SK-N-SH treated with all-trans-retinoic acid at 6 μM for 48 hours (cell line): ENCODE data around the gene NMNAT1.

Experiments used
- ATAC-seq: fragments of 200-7000 bp; cut with Tn5 transposase; 3 replicates; pipeline ENCODE4 v1.9.1; 2020; ENCODE audit warnings: mild to moderate bottlenecking, moderate library complexity
- BACH2 ChIP-seq: fragments of 250-450 bp; sonication (Bioruptor Pico); IDR thresholded peaks from 2 replicates; pipeline ENCODE4 v1.9.0; 2021; ENCODE audit warnings: mild to moderate bottlenecking, borderline replicate concordance
- CREB5 ChIP-seq: fragments of 250-450 bp; sonication (Bioruptor Pico); IDR thresholded peaks from 2 replicates; pipeline ENCODE4 v1.5.1; 2020; ENCODE audit warnings: low read depth, mild to moderate bottlenecking, moderate library complexity
- CSRNP3 ChIP-seq: fragments of 250-450 bp; sonication (Bioruptor Pico); IDR thresholded peaks from 2 replicates; pipeline ENCODE4 v1.5.1; 2021; ENCODE audit warnings: mild to moderate bottlenecking, moderate library complexity
- ESRRG ChIP-seq: fragments of 250-450 bp; sonication (Bioruptor Pico); IDR thresholded peaks from 2 replicates; pipeline ENCODE4 v1.6.1; 2021; ENCODE audit warnings: mild to moderate bottlenecking
- GLIS3 ChIP-seq: fragments of 250-450 bp; sonication (Bioruptor Pico); IDR thresholded peaks from 2 replicates; pipeline ENCODE4 v1.5.0; 2020; ENCODE audit warnings: mild to moderate bottlenecking, moderate library complexity
- ISL1 ChIP-seq: fragments of 250-450 bp; sonication (Bioruptor Pico); IDR thresholded peaks from 2 replicates; pipeline ENCODE4 v2.1.2; 2022; ENCODE audit warnings: mild to moderate bottlenecking, moderate library complexity
- OSR1 ChIP-seq: fragments of 250-450 bp; sonication (Bioruptor Pico); IDR thresholded peaks from 2 replicates; pipeline ENCODE4 v1.8.0; 2022; ENCODE audit warnings: moderate library complexity, mild to moderate bottlenecking, inconsistent platforms
- PPARA ChIP-seq: fragments of 250-450 bp; sonication (Bioruptor Pico); IDR thresholded peaks from 2 replicates; pipeline ENCODE4 v1.5.0; 2020; ENCODE audit warnings: mild to moderate bottlenecking, borderline replicate concordance
- RARB ChIP-seq: fragments of 250-450 bp; sonication (Bioruptor Pico); IDR thresholded peaks from 2 replicates; pipeline ENCODE4 v1.8.0; 2021; ENCODE audit warnings: mild to moderate bottlenecking, moderate library complexity
- SNAI2 ChIP-seq: fragments of 250-450 bp; sonication (Bioruptor Pico); IDR thresholded peaks from 2 replicates; pipeline ENCODE4 v1.5.0; 2020; ENCODE audit warnings: mild to moderate bottlenecking, moderate library complexity
- TCF4 ChIP-seq: fragments of 250-450 bp; sonication (Bioruptor Pico); IDR thresholded peaks from 2 replicates; pipeline ENCODE4 v1.8.0; 2021; ENCODE audit warnings: mild to moderate bottlenecking, moderate library complexity, borderline replicate concordance
- TOX ChIP-seq: fragments of 250-450 bp; sonication (Bioruptor Pico); IDR thresholded peaks from 2 replicates; pipeline ENCODE4 v1.8.0; 2021; ENCODE audit warnings: mild to moderate bottlenecking, moderate library complexity, borderline replicate concordance
- ZC3H10 ChIP-seq: fragments of 250-450 bp; sonication (Bioruptor Pico); IDR thresholded peaks from 2 replicates; pipeline ENCODE4 v1.5.1; 2021; ENCODE audit warnings: mild to moderate bottlenecking, moderate library complexity
- ZFP30 ChIP-seq: fragments of 450-650 bp; formaldehyde crosslinking; IDR thresholded peaks from 2 replicates; pipeline ENCODE4 v1.5.0; 2022; ENCODE audit warnings: mild to moderate bottlenecking, moderate library complexity
- ZNF565 ChIP-seq: fragments of 450-650 bp; formaldehyde crosslinking; conservative IDR thresholded peaks from 2 replicates; pipeline ENCODE4 v1.5.0; 2020; ENCODE audit warnings: low read depth, mild to moderate bottlenecking, moderate library complexity
- ZNF70 ChIP-seq: fragments of 450-650 bp; formaldehyde crosslinking; IDR thresholded peaks from 2 replicates; pipeline ENCODE4 v1.5.0; 2020; ENCODE audit warnings: mild to moderate bottlenecking, moderate library complexity
- ZNF8 ChIP-seq: fragments of 450-650 bp; formaldehyde crosslinking; IDR thresholded peaks from 2 replicates; pipeline ENCODE4 v1.5.0; 2020; ENCODE audit warnings: mild to moderate bottlenecking, moderate library complexity
- TF ChIP-seq, protein P1 (sequence below): fragments of 250-450 bp; sonication (Bioruptor Pico); IDR thresholded peaks from 2 replicates; pipeline ENCODE4 v1.5.0; 2020; ENCODE audit warnings: mild to moderate bottlenecking, moderate library complexity
- TF ChIP-seq, protein P2 (sequence below): fragments of 250-450 bp; sonication (Bioruptor Pico); IDR thresholded peaks from 2 replicates; pipeline ENCODE4 v1.8.0; 2020; ENCODE audit warnings: mild to moderate bottlenecking, moderate library complexity, borderline replicate concordance
- TF ChIP-seq, protein P3 (sequence below): fragments of 250-450 bp; sonication (Bioruptor Pico); IDR thresholded peaks from 2 replicates; pipeline ENCODE4 v1.8.0; 2021; ENCODE audit warnings: low read depth, mild to moderate bottlenecking, moderate library complexity, borderline replicate concordance

NMNAT1 gene

DNA sequence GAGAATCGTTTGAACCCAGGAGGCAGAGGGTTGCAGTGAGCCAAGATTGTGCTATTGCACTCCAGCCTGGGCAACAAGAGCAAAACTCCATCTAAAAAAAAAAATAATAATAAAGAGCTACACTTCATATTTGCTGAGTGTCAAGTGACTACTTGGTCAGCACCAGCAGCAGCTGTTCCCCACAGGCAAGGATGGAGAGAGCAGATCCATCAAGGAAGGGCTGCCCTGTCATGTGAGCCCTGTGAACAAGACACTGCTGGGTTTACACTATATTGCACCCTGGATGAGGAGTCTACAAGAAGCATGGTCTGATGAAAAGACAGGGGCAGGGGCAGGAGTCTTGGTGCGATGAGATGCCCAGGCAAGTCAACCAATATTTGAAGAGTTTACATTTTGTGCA lies 36.8 kb upstream of the NMNAT1 start (continued):
- TF ChIP-seq CSRNP3 = no peak
- TF ChIP-seq RARB (CRISPR knock-in tag) = no peak
- no peak for TF ChIP-seq GLIS3 (CRISPR knock-in tag)
- no peak for TF ChIP-seq ZNF565 (CRISPR knock-in tag)
- no peak for TF ChIP-seq ZNF8 (CRISPR knock-in tag)

- TF ChIP-seq ZNF70 (CRISPR knock-in tag) (no peak), TOX (no peak), OSR1 (CRISPR knock-in tag) (no peak), ZNF8 (CRISPR knock-in tag) (no peak), CSRNP3 (no peak)
- TF ChIP-seq, all 23 proteins: peak for 0
- no peak for ATAC-seq
Measured at GRCh38 chr1:9907441-9907840, 35.8 kb upstream of the NMNAT1 start.

DNA sequence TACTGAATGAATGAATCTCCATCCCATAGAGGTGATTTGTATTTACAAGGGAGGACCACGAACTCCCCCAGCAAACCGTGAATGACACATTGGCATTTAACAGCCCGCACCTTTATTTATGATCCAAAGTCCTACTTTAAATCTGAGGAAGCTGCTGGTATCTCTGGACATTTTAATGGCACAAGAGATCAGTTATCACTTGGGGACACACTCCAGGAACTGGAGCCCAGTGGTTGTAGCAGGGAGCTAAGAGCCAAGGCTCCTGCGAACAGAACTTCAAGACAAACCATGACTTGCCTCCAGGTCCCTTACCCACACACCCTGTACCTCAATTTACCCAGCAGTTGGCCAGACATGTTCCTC lies 34.4 kb upstream of the NMNAT1 start:
- ATAC-seq = no peak
- TF ChIP-seq CREB5 (CRISPR knock-in tag) (no peak), ZNF70 (CRISPR knock-in tag) (no peak), ESRRG (CRISPR knock-in tag) (no peak), PPARA (CRISPR knock-in tag) (no peak)
- TF ChIP-seq, protein P1, sequence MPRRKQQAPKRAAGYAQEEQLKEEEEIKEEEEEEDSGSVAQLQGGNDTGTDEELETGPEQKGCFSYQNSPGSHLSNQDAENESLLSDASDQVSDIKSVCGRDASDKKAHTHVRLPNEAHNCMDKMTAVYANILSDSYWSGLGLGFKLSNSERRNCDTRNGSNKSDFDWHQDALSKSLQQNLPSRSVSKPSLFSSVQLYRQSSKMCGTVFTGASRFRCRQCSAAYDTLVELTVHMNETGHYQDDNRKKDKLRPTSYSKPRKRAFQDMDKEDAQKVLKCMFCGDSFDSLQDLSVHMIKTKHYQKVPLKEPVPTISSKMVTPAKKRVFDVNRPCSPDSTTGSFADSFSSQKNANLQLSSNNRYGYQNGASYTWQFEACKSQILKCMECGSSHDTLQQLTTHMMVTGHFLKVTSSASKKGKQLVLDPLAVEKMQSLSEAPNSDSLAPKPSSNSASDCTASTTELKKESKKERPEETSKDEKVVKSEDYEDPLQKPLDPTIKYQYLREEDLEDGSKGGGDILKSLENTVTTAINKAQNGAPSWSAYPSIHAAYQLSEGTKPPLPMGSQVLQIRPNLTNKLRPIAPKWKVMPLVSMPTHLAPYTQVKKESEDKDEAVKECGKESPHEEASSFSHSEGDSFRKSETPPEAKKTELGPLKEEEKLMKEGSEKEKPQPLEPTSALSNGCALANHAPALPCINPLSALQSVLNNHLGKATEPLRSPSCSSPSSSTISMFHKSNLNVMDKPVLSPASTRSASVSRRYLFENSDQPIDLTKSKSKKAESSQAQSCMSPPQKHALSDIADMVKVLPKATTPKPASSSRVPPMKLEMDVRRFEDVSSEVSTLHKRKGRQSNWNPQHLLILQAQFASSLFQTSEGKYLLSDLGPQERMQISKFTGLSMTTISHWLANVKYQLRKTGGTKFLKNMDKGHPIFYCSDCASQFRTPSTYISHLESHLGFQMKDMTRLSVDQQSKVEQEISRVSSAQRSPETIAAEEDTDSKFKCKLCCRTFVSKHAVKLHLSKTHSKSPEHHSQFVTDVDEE (CRISPR knock-in tag) = no peak

- no peak for ATAC-seq
- TF ChIP-seq ZNF8 (CRISPR knock-in tag) (no peak), ZNF70 (CRISPR knock-in tag) (no peak), TCF4 (CRISPR knock-in tag) (no peak), TOX (no peak), ESRRG (CRISPR knock-in tag) (no peak)
- TF ChIP-seq, protein P2, sequence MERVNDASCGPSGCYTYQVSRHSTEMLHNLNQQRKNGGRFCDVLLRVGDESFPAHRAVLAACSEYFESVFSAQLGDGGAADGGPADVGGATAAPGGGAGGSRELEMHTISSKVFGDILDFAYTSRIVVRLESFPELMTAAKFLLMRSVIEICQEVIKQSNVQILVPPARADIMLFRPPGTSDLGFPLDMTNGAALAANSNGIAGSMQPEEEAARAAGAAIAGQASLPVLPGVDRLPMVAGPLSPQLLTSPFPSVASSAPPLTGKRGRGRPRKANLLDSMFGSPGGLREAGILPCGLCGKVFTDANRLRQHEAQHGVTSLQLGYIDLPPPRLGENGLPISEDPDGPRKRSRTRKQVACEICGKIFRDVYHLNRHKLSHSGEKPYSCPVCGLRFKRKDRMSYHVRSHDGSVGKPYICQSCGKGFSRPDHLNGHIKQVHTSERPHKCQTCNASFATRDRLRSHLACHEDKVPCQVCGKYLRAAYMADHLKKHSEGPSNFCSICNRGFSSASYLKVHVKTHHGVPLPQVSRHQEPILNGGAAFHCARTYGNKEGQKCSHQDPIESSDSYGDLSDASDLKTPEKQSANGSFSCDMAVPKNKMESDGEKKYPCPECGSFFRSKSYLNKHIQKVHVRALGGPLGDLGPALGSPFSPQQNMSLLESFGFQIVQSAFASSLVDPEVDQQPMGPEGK = no peak
Measured at GRCh38 chr1:9909234-9910046, 33.8 kb upstream of the NMNAT1 start.

- ATAC-seq = peak; percentile 68; the same call in 2 of the 3 replicates
- TF ChIP-seq SNAI2 (CRISPR knock-in tag) = no peak
- no peak for TF ChIP-seq BACH2 (CRISPR knock-in tag)
- no peak for TF ChIP-seq ZC3H10
- no peak for TF ChIP-seq PPARA (CRISPR knock-in tag)
- TF ChIP-seq, protein P3, sequence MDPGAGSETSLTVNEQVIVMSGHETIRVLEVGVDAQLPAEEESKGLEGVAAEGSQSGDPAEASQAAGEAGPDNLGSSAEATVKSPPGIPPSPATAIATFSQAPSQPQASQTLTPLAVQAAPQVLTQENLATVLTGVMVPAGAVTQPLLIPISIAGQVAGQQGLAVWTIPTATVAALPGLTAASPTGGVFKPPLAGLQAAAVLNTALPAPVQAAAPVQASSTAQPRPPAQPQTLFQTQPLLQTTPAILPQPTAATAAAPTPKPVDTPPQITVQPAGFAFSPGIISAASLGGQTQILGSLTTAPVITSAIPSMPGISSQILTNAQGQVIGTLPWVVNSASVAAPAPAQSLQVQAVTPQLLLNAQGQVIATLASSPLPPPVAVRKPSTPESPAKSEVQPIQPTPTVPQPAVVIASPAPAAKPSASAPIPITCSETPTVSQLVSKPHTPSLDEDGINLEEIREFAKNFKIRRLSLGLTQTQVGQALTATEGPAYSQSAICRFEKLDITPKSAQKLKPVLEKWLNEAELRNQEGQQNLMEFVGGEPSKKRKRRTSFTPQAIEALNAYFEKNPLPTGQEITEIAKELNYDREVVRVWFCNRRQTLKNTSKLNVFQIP (CRISPR knock-in tag) = no peak
- TF ChIP-seq ZFP30 (CRISPR knock-in tag) = no peak
- TF ChIP-seq ZNF70 (CRISPR knock-in tag) = no peak
- TF ChIP-seq TOX = no peak
- TF ChIP-seq CSRNP3 = no peak
- TF ChIP-seq ZNF8 (CRISPR knock-in tag) = no peak
- TF ChIP-seq ISL1 (CRISPR knock-in tag) = no peak
- no peak for TF ChIP-seq RARB (CRISPR knock-in tag)
- TF ChIP-seq, all 23 proteins: peak for 0
Measured at GRCh38 chr1:9910076-9910422, 33.2 kb upstream of the NMNAT1 start, which contains the start of gene CTNNBIP1. TSS of gene CTNNBIP1 (minus strand) at chr1:9910269. CDS start at chr1:9872064, 38,205 bp downstream.
